HepG2 (cell line): Measurements from ENCODE around the gene TPX2. TPM values are rescaled to one million over a fixed set of nuclear protein-coding genes. Genes with fewer than 3 reads are reported as not detected.

Experiments used
- GLI4 ChIP-seq: sonication (generic); formaldehyde crosslinking; IDR thresholded peaks from 2 replicates; pipeline ENCODE4 v1.5.1; 2020; ENCODE audit warnings: missing genetic modification reagents, mild to moderate bottlenecking, moderate library complexity, borderline replicate concordance
- PHF8 ChIP-seq: sonication (generic); formaldehyde crosslinking; IDR thresholded peaks from 2 replicates; pipeline ENCODE4 v1.5.0; 2020; ENCODE audit warnings: missing genetic modification reagents
- POLR2A ChIP-seq, 2 experiments: IDR thresholded peaks; 2 replicates each; pipeline ENCODE4 v1.6.1; 2011; ENCODE audit warnings: low read depth in 2 of 2, low read length in 2 of 2, mild to moderate bottlenecking in 1 of 2, moderate library complexity in 1 of 2; ENCODE audit not compliant: insufficient read depth in 1 of 2
- ZBTB40 ChIP-seq, 2 experiments: fragments of 450-650 bp in 1 of 2; sonication (generic) in 1 of 2; formaldehyde crosslinking in 1 of 2; IDR thresholded peaks; 2 replicates each; pipeline versions ENCODE4 v1.6.1 to v1.8.0; 2016 to 2022; ENCODE audit warnings: antibody characterized with exemption in 1 of 2, mild to moderate bottlenecking in 1 of 2, missing genetic modification reagents in 1 of 2
- ZBTB43 ChIP-seq: sonication (generic); formaldehyde crosslinking; conservative IDR thresholded peaks from 2 replicates; pipeline ENCODE4 v1.4.0; 2020; ENCODE audit warnings: missing genetic modification reagents
- ZNF296 ChIP-seq: sonication (generic); formaldehyde crosslinking; conservative IDR thresholded peaks from 2 replicates; pipeline ENCODE4 v1.5.0; 2020; ENCODE audit warnings: mild to moderate bottlenecking, missing genetic modification reagents
- ZNF577 ChIP-seq: sonication (generic); formaldehyde crosslinking; IDR thresholded peaks from 2 replicates; pipeline ENCODE4 v1.4.0; 2020; ENCODE audit warnings: mild to moderate bottlenecking, low read depth, missing genetic modification reagents, borderline replicate concordance
- ZNF670 ChIP-seq: sonication (generic); formaldehyde crosslinking; IDR thresholded peaks from 2 replicates; pipeline ENCODE4 v1.8.0; 2022; ENCODE audit warnings: mild to moderate bottlenecking, missing genetic modification reagents, borderline replicate concordance
- polyA plus RNA-seq, 8 experiments: library from polyadenylated mRNA; depleted of rRNA in 3 of 8; stranded (reverse) in 7 of 8; unstranded in 1 of 8; fragments of >200 nt; fragmentation: Illumina TruSeq in 4 of 8; extraction: Trizol in 4 of 8; gene quantifications; 2 replicates each; pipeline versions ENCODE4 v1.2.1 to v1.2.3, GENCODE V29; 2011 to 2016; ENCODE audit warnings: low read depth in 4 of 8, missing spikeins in 1 of 8, mixed read lengths in 1 of 8; ENCODE audit not compliant: insufficient read depth in 1 of 8
- total RNA-seq, 5 experiments: library from RNA; depleted of rRNA; stranded (reverse); fragments of >200 nt; fragmentation: Illumina TruSeq; extraction: Trizol; gene quantifications; 2 replicates each; pipeline ENCODE4 v1.2.3, GENCODE V29; 2016; ENCODE audit warnings: low read depth in 1 of 5
- TF ChIP-seq, protein P1 (sequence below): IDR thresholded peaks from 2 replicates; pipeline ENCODE4 v1.6.1; 2016; ENCODE audit warnings: missing compliant biosample characterization, missing genetic modification reagents, borderline replicate concordance

TPX2 gene
- total and polyA plus RNA-seq, 2 of the 13 experiments (the other 11 are each of a cell fraction or from before 2014, with no cell fraction given): 34.3 to 124 TPM

DNA sequence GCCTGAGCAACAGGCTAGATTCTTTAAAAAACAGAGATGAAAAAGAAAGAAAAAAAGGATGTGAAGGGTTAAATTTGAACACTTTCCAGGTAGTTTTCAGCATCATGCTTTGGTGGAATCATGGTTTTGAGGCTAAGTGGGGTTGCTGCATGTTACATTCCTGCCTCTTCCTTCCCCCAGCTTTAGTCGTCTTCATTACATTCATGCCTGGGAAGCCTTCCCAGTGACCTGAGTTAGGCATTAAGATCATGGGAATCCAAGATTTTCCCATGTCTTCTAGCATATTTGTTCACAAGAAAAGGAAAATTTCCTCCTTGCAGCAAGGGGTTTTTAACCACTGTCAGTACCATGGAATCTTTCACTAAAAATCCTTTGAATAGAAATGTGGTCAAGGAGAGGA, 12.0 kb downstream of the TPX2 start (continued):
- TF ChIP-seq ZNF296 (no peak), POLR2A (IDR thresholded peaks at IDR 0.05; ENCODE audit: insufficient read depth in 1 of 2, low read depth in 2 of 2, low read length in 2 of 2) (no peak), ZNF577 (no peak), GLI4 (CRISPR knock-in tag) (0 out of 2 replicates have a peak, but pooled peaks have one; percentile 29), ZBTB40 (IDR thresholded peaks at IDR 0.05) (no peak), ZBTB40 (CRISPR knock-in tag; IDR thresholded peaks at IDR 0.05) (no peak), ZBTB43 (no peak), ZNF670 (CRISPR knock-in tag) (no peak), PHF8 (no peak)
- TF ChIP-seq, protein P1, sequence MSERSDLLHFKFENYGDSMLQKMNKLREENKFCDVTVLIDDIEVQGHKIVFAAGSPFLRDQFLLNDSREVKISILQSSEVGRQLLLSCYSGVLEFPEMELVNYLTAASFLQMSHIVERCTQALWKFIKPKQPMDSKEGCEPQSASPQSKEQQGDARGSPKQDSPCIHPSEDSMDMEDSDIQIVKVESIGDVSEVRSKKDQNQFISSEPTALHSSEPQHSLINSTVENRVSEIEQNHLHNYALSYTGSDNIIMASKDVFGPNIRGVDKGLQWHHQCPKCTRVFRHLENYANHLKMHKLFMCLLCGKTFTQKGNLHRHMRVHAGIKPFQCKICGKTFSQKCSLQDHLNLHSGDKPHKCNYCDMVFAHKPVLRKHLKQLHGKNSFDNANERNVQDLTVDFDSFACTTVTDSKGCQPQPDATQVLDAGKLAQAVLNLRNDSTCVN (CRISPR knock-in tag): no peak
